MV-4-11 (cell line): ENCODE measurements around the gene MRFAP1L1.
"Not testable (repeated sequence)": the region's sequence is repeated elsewhere in the genome, so short reads cannot be mapped to it uniquely, and the experiment has no call there.

ENCODE experiments used
- DNase-seq: peaks from one replicate; lab custom pipeline; 2025; lab: John Stamatoyannopoulos, UW

The MRFAP1L1 gene

GRCh38 chr4:6688879-6689505 is 20.7 kb downstream of the MRFAP1L1 start:
- DNase-seq: peak; percentile 92

- DNase-seq: no peak
Measured at GRCh38 chr4:6687947-6688878, 21.5 kb downstream of the MRFAP1L1 start.

GRCh38 chr4:6686104-6686787 is 23.4 kb downstream of the MRFAP1L1 start:
- no peak for DNase-seq

- no peak for DNase-seq
Measured at GRCh38 chr4:6684656-6685055, 25.0 kb downstream of the MRFAP1L1 start.

GRCh38 chr4:6682862-6683590 is 26.6 kb downstream of the MRFAP1L1 start:
- peak; percentile 80 for DNase-seq

GRCh38 chr4:6681191-6681590 is 28.5 kb downstream of the MRFAP1L1 start:
- no peak for DNase-seq

GRCh38 chr4:6680372-6681034 is 29.2 kb downstream of the MRFAP1L1 start:
- no peak for DNase-seq

GRCh38 chr4:6676722-6677558 is 32.7 kb downstream of the MRFAP1L1 start:
- no peak for DNase-seq

GRCh38 chr4:6674500-6675149 is 35.0 kb downstream of the MRFAP1L1 start:
- no peak for DNase-seq

GRCh38 chr4:6673660-6674499 is 35.8 kb downstream of the MRFAP1L1 start:
- DNase-seq: peak; percentile 94

GRCh38 chr4:6673191-6673659 is 36.4 kb downstream of the MRFAP1L1 start:
- peak; percentile 36 for DNase-seq

GRCh38 chr4:6672541-6673190 is 37.0 kb downstream of the MRFAP1L1 start:
- not testable (repeated sequence) for DNase-seq

- no peak for DNase-seq
Measured at GRCh38 chr4:6672131-6672530, 37.5 kb downstream of the MRFAP1L1 start.

GRCh38 chr4:6671648-6672047 is 38.0 kb downstream of the MRFAP1L1 start:
- DNase-seq: no peak

GRCh38 chr4:6668391-6668790 is 41.3 kb downstream of the MRFAP1L1 start:
- peak; percentile 22 for DNase-seq

- no peak for DNase-seq
Measured at GRCh38 chr4:6665320-6665654, 44.4 kb downstream of the MRFAP1L1 start.

GRCh38 chr4:6663596-6664393 is 45.9 kb downstream of the MRFAP1L1 start:
- no peak for DNase-seq

- DNase-seq: no peak
Measured at GRCh38 chr4:6662591-6662990, 47.1 kb downstream of the MRFAP1L1 start.
